GM06990 (cell line): ENCODE measurements around the gene YPEL4.

Experiments
- DNase-seq: peaks from one replicate; pipeline ENCODE4 v3.0.0-alpha.2; 2011; ENCODE audit not compliant: insufficient read length; ENCODE audit errors: extremely low read depth
- H3K27me3 ChIP-seq: replicated peaks from 2 replicates; pipeline ENCODE4 v1.6.0; 2011; ENCODE audit warnings: low read length; ENCODE audit not compliant: control insufficient read depth, insufficient read depth
- H3K36me3 ChIP-seq: 2 replicates; pipeline ENCODE4 v1.5.1; 2011; ENCODE audit warnings: low read length; ENCODE audit not compliant: control insufficient read depth, insufficient read depth
- H3K4me3 ChIP-seq: replicated peaks from 2 replicates; pipeline ENCODE4 v1.5.1; 2011; ENCODE audit warnings: low read depth, mild to moderate bottlenecking, control low read depth, low read length
- CTCF ChIP-seq: IDR thresholded peaks from 2 replicates; pipeline ENCODE4 v1.5.1; 2011; ENCODE audit warnings: low read length, control low read depth, mild to moderate bottlenecking, inconsistent platforms; ENCODE audit not compliant: insufficient read depth, poor library complexity, severe bottlenecking

Gene YPEL4

GRCh38 chr11:57622263-57622662, 27.4 kb downstream of the YPEL4 start:
- Histone ChIP-seq H3K27me3 (no peaks in the 10 kb centered on the region), H3K36me3 (no peaks in the 10 kb centered on the region), H3K4me3 (no peak overlapping the region)
- DNase-seq, result no peak
- no peak for TF ChIP-seq CTCF

GRCh38 chr11:57620467-57620866, 29.2 kb downstream of the YPEL4 start:
- H3K36me3 ChIP-seq, result no peaks in the 10 kb centered on the region
- DNase-seq, result no peak
- no peak for TF ChIP-seq CTCF
- no peak overlapping the region for H3K4me3 ChIP-seq
- no peaks in the 10 kb centered on the region for H3K27me3 ChIP-seq

GRCh38 chr11:57619331-57619730, 30.4 kb downstream of the YPEL4 start:
- Histone ChIP-seq H3K36me3 (no peaks in the 10 kb centered on the region), H3K4me3 (no peak overlapping the region), H3K27me3 (no peaks in the 10 kb centered on the region)
- peak; percentile 16 for TF ChIP-seq CTCF
- DNase-seq, result no peak

- no peak for TF ChIP-seq CTCF
- no peak for DNase-seq
- H3K4me3 ChIP-seq, result no peak overlapping the region
- no peaks in the 10 kb centered on the region for H3K36me3 ChIP-seq
- H3K27me3 ChIP-seq, result no peaks in the 10 kb centered on the region
These were observed 31.3 kb downstream of the YPEL4 start for GRCh38 chr11:57618438-57618837.

GRCh38 chr11:57616595-57616994, 33.1 kb downstream of the YPEL4 start:
- TF ChIP-seq CTCF, result no peak
- H3K36me3 ChIP-seq, result no peaks in the 10 kb centered on the region
- DNase-seq, result no peak
- no peak overlapping the region for H3K4me3 ChIP-seq
- H3K27me3 ChIP-seq, result no peaks in the 10 kb centered on the region; the same call in 1 of the 2 replicates

GRCh38 chr11:57615308-57615707, 34.4 kb downstream of the YPEL4 start:
- Histone ChIP-seq H3K27me3 (no peaks in the 10 kb centered on the region; the same call in 1 of the 2 replicates), H3K4me3 (no peak overlapping the region), H3K36me3 (no peaks in the 10 kb centered on the region)
- no peak for DNase-seq
- TF ChIP-seq CTCF, result no peak
